GM19397 (cell line): ENCODE data around the gene SLC5A5.
"Not testable (repeated sequence)": the region's sequence is repeated elsewhere in the genome, so short reads cannot be mapped to it uniquely, and the experiment has no call there.

ENCODE experiments used
- ATAC-seq: cut with Tn5 transposase; IDR thresholded peaks from one replicate; pipeline ENCODE4 v1.9.1; 2021; ENCODE audit warnings: mild to moderate bottlenecking, moderate library complexity; ENCODE audit not compliant: unreplicated experiment

The SLC5A5 gene

GRCh38 chr19:17871032-17871877 lies 490 bp upstream of the SLC5A5 start:
- no peak for ATAC-seq

DNA sequence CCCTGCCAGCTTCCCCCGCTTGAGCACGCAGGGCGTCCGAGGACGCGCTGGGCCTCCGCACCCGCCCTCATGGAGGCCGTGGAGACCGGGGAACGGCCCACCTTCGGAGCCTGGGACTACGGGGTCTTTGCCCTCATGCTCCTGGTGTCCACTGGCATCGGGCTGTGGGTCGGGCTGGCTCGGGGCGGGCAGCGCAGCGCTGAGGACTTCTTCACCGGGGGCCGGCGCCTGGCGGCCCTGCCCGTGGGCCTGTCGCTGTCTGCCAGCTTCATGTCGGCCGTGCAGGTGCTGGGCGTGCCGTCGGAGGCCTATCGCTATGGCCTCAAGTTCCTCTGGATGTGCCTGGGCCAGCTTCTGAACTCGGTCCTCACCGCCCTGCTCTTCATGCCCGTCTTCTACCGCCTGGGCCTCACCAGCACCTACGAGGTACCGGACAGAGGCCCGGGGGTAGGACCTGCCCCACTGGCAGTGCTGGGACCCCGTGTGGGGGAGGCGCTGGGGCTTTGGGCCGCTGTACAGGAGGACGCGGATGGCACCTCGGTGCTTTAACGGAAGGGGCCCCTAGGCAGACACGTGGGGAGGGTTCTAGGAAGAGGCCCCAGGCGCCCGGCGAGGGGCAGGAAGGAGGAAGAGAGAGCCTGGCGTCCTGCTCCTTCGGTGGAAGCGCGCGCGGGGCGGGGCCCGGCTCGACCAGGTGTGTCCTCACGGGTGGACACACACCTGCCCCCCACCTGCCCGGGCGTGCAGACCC lies 681 bp downstream of the SLC5A5 start:
- ATAC-seq: no peak

DNA sequence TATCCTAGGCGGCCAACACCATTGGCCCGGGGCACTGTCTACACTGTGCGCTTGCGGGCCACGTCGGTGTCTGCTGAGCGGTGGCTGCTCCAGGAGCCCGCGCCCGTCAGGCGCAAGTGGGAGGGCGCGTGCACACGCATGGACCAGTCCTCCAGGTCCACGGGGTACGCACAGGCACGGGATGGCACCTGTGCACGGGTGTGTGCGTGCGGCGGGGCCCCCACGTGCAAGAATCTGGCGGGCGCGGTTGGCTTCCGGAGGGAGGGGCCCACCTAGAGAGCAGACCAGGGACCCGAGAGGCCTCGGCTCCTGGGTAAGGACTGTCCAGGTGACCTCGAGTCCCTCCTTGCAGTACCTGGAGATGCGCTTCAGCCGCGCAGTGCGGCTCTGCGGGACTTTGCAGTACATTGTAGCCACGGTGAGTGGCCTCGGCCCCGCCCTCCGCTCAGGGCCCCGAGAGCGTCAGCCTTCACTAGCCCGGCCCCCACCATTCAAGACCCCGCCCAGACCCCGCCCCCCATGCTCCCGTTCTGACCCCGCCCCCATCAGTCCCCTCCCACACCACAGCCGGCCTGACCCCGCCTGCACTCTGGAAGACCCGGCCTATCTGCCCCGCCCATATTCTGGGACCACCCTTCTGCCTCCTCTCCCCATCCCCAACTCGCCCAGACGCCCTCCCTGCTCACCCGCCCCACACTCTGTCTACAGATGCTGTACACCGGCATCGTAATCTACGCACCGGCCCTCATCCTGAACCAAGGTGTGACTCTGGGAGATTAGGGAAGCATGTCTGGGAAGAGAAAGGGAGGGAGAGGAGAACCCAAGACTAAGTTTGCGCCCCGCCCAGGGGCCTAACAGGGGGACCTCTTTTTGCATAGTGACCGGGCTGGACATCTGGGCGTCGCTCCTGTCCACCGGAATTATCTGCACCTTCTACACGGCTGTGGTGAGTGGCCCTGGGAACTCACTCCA lies 2.3 kb downstream of the SLC5A5 start:
- no peak for ATAC-seq

DNA sequence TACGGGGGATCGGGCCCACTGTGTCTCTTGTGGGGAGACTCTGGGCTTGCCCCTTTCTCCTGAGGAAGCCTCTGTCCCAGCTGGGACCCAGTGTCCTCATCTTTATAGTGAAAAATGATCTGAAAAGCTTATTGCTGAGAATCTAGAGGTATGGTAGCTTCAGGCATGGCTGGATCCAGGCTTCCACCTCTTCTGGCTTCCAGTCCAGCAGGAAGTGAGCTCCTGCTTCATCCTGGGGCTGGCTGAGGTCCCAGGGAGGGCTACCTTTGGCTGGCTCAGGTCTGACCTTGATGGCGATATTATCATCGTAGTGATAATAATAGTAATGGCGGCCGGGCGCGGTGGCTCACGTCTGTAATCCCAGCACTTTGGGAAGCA lies 3.0 kb downstream of the SLC5A5 start:
- ATAC-seq: no peak

- no peak for ATAC-seq
Observed at GRCh38 chr19:17877696-17878095, 6.0 kb downstream of the SLC5A5 start.

DNA sequence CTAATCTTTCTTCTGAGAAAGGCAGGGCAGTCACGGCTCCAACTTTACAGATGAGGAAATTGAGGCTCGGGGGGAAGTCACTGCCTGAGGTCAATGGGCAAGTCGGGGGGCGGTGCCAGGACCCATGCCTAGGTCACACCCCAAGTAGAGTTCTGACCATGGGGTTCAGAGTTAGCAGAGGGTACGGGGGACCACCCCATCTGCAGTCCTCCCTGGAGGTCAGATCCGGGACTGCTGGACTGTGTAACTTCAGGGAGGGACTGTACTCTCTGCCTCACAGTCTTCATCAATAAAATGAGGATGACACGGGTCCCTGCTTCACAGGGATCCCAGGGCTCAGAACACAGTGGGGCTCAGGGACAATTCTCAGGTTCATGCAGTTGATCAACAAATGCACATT lies 7.7 kb downstream of the SLC5A5 start:
- no peak for ATAC-seq

GRCh38 chr19:17881701-17882100 lies 10.0 kb downstream of the SLC5A5 start:
- no peak for ATAC-seq

GRCh38 chr19:17883627-17884410 lies 12.1 kb downstream of the SLC5A5 start:
- ATAC-seq: no peak

- no peak for ATAC-seq
Observed at GRCh38 chr19:17886515-17886914, 14.8 kb downstream of the SLC5A5 start.

GRCh38 chr19:17887221-17887620 lies 15.5 kb downstream of the SLC5A5 start:
- ATAC-seq: not testable (repeated sequence)

- no peak for ATAC-seq
Observed at GRCh38 chr19:17888260-17888659, 16.5 kb downstream of the SLC5A5 start.

- no peak for ATAC-seq
Observed at GRCh38 chr19:17889609-17890214, 18.0 kb downstream of the SLC5A5 start.

GRCh38 chr19:17893766-17894165 lies 22.0 kb downstream of the SLC5A5 start:
- no peak for ATAC-seq

- no peak for ATAC-seq
Observed at GRCh38 chr19:17902701-17903100, 31.0 kb downstream of the SLC5A5 start.

- no peak for ATAC-seq
Observed at GRCh38 chr19:17908244-17908643, 36.5 kb downstream of the SLC5A5 start.

GRCh38 chr19:17909003-17909732 lies 37.4 kb downstream of the SLC5A5 start:
- ATAC-seq: no peak

GRCh38 chr19:17910791-17911360 lies 39.1 kb downstream of the SLC5A5 start:
- no peak for ATAC-seq

DNA sequence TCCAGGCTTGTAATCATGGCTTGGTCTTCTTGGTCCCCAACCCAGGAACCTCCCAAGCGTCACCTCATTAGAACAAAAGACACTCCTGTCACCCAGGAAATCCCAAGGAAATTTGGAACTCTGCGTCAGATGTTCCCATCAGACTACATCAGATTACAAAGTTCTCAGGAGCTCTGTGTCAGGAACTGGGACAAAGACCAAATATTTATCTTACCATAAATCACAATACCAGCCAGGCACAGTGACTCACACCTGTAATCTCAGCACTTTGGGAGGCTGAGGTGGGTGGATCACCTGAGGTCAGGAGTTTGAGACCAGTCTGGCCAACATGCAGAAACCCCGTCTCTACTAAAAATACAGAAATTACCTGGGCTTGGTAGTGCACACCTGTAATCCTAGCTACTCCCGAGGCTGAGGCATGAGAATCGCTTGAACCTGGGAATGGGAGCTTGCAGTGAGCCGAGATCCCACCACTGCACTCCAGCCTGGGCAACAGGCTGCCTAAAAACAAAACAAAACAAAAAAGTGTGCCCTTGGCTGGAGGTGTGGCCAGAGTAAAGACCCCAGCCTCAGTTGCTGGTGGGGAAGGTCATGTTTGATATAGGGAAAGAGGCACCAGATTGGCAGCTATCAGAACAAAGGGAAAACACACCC lies 44.3 kb downstream of the SLC5A5 start:
- ATAC-seq: no peak
